CD4-positive, alpha-beta T cell treated with Interleukin-4 for 1 hour (primary cell): ENCODE results near the gene DAAM1.

ENCODE experiments used
- DNase-seq, 2 donors: peaks; one replicate each; pipeline ENCODE4 v3.0.0-alpha.2; 2020 to 2022

The DAAM1 gene

GRCh38 chr14:59262717-59263454 is 74.4 kb downstream of the DAAM1 start:
- no peak for DNase-seq

DNA sequence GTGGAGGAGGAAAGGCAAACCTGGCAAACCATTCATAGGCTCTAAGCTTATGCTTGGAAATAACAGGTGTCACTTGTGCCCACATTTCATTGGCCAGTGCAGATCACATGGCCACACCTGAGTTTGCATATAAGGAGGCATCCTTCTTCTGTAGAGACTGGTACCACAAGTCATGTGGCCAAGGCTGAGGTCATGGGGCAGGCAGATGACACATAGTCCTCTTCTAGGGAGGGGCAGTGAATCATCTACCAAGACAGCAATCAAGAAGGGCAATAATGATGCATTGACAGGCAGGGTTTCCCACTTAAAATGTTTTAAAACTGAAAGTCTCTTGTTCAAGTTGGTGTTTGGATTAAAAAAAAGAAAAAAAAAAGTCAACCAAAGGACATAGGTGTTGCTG is 77.3 kb downstream of the DAAM1 start:
- no peak for DNase-seq

- DNase-seq = no peak
These were observed 78.6 kb downstream of the DAAM1 start for GRCh38 chr14:59267046-59267445.

- no peak for DNase-seq
These were observed 79.5 kb downstream of the DAAM1 start for GRCh38 chr14:59268011-59268410.

DNA sequence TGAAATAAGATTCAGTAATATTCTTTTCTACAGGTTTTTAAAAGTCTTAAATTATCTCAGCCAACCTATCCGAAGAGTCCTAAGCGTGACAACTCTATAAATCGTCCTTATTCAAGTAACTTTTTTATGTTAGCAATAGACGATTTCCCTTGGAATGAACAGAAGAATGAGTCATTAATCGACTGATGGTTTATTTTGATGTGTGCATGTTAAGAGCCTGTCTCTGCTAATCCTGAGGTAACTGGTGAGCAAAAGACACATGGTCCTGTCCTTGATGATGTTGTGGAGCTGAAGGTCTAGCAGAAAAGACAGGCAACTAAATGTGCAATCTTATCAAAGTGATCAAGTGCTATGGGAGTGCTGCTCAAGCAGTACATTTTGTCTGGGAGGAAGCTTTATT is 80.4 kb downstream of the DAAM1 start:
- DNase-seq = no peak

- DNase-seq = no peak
These were observed 81.0 kb downstream of the DAAM1 start for GRCh38 chr14:59269466-59269865.

- DNase-seq = no peak
These were observed 82.8 kb downstream of the DAAM1 start for GRCh38 chr14:59271256-59271655.

DNA sequence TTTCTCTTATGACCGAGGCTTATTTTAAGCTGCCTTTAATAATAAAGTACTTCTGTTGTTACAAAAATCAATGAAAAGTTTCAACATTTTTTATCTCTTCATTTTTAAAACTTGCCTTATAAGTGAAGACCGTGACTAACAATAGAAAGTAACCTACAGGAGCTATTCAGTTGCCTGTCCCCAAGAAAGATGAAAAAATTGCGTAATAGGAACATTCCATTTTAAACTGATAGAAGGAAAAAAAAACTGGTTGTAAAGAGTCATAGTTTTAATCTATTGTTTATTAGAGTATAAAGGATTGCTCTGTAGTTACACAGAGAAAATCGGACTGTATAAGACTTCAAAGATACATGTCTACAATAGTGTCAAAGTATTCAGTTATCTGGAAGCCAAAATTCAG is 83.3 kb downstream of the DAAM1 start:
- no peak for DNase-seq

- DNase-seq = no peak
These were observed 84.2 kb downstream of the DAAM1 start for GRCh38 chr14:59272633-59273032.

DNA sequence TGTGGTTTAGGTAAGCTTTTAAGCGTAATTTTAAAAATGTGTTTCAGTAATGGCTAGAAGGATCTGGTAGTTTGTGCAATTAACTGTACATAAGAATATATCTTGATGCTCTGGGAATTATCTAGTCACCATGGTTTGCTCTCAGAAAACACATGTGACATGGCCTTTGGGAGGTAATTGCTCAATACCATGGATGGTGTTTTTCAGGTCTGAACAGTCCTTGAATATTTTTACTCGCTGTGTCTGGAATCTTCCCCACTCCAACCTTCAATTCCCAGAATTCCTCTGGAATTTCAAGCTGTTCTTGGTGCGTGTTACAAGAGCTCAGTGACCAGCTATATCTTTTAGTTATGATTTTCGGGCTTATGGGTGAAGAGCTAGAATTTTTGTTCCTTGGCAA is 85.3 kb downstream of the DAAM1 start:
- DNase-seq = no peak

DNA sequence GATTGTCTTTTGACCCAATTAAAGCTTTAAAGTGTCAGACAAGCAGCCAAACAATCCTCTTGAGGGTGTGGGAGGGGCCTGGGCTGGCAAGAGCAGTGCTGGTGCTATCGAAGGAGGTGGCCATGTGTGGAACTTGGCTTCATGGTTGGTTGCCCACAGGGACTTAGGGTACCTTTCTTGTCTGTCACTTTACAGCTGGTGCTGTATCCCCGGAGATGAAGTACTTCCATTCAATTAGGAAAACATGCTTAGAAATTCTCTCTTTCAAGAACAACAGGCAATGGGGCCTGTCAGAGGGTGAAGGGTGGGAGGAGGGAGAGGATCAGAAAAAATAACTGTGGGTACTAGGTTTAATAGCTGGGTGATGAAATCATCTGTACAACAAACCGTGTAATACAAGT is 86.5 kb downstream of the DAAM1 start:
- peak in 1 of 2 donors; percentile 17 for DNase-seq

DNA sequence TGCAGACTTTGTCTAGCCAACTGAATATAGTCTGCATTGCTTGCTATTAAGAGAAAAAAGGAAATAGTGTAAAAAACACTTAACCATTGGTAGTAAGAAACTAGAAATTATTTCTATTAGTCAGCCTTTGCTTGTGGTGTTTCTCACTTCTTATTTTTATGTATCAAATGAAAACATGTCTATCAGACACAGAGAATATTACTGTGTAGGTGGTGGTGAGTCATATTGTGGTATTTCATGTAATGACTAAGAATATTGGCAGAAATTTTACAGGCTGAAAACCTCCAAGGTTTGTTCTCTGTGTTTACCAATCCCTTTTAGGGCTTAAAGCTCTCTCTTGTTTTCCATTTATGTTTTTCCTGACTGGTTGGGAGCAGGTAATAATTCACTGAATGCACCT is 87.2 kb downstream of the DAAM1 start:
- peak in 1 of 2 donors; percentile 5 for DNase-seq

- DNase-seq = no peak
These were observed 87.8 kb downstream of the DAAM1 start for GRCh38 chr14:59276235-59276634.

GRCh38 chr14:59277659-59278058 is 89.2 kb downstream of the DAAM1 start:
- no peak for DNase-seq

DNA sequence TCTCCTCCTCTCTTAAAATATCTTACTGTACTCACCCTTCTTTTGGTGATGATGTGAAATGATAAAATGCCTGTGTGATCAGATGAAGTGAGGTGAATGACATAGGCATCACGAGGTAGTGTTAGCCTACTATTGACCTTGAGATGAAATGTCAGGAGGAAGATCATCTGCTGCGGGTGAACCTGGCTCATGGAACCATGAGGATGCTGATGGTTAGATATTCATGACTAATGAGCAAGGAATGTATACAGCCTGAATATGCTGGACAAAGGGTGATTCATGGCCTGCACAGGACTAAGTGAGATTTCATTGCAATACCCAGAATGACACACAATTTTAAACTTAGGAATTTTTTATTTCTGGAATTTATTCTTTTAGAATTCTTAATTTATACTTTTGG is 89.6 kb downstream of the DAAM1 start:
- DNase-seq = no peak

DNA sequence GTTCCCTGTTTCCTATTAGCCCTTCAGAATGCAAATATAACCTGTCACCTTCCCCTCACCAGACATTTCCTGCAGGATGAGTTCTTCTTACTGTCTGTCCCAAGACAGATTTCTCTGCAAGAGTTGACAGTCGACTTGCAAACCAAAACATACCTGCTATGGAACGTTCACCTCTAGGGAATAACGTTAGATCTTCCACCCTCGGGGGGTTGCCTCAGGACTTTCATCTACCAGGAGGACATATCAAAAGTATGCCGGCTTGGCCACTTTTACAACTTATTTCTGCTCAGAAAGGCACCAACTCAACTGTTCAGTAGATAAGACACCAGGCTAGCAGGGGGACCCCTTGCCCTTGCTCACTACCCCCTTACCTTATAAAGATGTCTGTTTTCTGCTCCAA is 92.5 kb downstream of the DAAM1 start:
- DNase-seq = no peak

GRCh38 chr14:59281609-59282377 is 93.3 kb downstream of the DAAM1 start:
- DNase-seq = no peak

GRCh38 chr14:59282378-59282765 is 93.9 kb downstream of the DAAM1 start:
- no peak for DNase-seq

DNA sequence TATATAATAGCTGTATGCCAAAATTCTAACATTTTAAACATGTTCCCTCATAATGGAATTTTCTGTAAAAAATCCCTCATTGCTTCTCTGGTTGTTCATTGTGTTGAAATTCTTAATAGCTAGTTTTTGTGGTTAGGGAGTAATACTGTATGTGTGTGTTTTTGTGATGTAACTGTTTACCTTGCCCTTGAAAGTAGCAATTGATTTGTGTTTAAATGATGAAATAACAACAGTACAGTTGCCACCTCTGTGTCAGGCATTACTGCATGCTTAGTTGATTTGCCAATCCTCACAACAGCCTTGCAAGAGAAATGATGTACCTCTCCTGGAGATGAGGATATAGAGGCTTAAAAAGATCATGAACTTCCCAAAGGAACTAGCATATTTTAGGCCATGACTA is 94.9 kb downstream of the DAAM1 start:
- DNase-seq = no peak

GRCh38 chr14:59284059-59284458 is 95.6 kb downstream of the DAAM1 start:
- DNase-seq = no peak

DNA sequence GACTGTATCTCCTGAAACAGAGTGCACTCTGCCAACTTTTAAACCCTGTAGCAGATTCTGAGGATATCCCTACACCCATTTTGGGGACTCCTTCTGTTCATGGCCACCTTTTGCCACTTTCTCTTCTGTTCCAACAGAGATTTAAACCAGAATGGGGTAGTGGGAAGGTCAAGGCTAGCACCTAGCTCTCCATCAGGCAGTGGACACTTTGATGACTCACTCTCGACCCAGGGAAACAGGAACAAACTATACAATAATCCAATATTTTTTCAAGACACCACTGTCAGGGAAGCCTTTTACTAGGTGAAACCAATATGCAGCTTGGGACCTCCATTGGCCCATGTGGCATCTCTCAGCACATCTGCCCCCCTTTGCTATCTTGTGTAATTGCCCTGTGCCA is 103.6 kb downstream of the DAAM1 start:
- DNase-seq = no peak

DNA sequence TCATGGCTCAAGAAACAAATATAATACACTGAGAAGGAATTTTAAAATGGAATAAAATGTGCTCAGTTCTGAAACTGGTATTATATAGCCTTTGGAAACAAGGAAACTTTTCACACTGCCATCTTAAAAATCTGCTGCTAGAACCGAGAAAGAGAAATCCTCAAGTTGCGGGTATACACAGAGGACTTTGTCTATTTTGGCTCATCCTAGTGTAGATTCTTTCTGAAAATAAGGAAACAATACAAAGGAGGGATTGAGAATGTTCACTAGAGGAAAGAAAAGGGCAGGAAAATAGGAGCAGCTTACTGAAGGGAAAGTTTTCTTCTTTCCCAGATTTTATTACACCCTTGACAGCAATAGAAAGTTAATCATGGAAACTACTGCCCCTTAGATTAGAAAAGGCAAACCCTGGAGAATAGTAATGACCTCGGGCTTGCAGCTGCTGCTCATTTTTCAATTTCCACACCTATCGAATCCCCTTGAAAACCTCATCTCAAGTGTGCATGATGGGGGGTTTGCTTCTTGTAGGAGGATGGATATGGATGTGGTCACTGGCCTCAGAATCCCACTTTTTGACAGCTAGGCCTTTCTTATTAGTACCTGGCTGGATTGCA is 104.6 kb downstream of the DAAM1 start:
- DNase-seq = no peak

DNA sequence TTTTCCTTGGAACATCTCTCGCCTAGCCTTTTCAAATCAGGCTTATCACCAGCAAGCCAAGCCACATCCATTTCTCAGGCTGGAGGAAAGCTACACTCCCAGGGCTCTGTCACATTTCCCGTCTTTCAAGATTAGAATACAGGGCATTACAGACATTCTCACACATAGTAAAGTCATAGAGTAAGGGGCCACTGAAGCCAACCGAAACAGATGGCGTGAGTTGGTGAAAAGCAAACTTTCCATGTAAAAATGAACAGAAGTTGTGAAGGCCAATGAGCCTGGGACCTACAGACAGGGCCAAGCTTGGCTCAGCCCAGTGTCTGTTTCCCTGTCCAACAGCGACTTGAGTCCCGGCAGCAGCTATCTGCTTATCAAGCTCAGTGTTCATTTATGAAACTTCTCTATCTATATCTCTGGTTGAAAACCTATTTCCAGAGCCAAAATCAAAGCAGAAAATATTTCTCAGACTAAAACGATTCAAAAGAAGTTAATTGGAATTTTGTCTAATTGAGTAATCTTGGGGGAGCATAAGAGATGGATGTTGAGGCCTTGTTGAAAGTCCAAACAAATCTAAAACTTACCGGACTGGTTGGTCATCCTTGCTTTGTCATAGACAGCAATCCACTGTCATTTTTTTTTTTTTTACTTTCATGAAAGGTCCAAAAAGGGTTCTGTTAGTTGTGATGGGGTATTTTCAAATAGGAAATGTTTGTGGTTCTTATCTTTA is 105.6 kb downstream of the DAAM1 start:
- DNase-seq = no peak

GRCh38 chr14:59294662-59294992 is 106.2 kb downstream of the DAAM1 start:
- DNase-seq = no peak
